ENCODE results near the gene HYCC1.

HYCC1 gene

GRCh38 chr7:22995011-22995410 is 18.9 kb downstream of the HYCC1 start:
- H3K36me3 ChIP-seq (ENCODE audit: control insufficient read depth in 2 of 2, insufficient read depth in 1 of 2, low read length in 2 of 2) = no peaks in the 10 kb centered on the region
- ChIA-PET POLR2A (no interaction called here), CTCF (interaction anchor here (0.6 to 1.0 kb wide), 3 partner anchors 60 to 552 kb away, joined by 3 read pairs; no protein-coding TSS in a partner anchor)
- peaks cover 15% of the 10 kb centered on the region for H3K4me1 ChIP-seq (ENCODE audit: control insufficient read depth, insufficient read depth, low read length)
- H3K9me3 ChIP-seq (ENCODE audit: control insufficient read depth, insufficient read depth, low read depth, low read length) = no peaks in the 10 kb centered on the region
- no peak overlapping the region for H3K27ac ChIP-seq (ENCODE audit: extremely low read depth, low read depth, low read length)
- no peak overlapping the region for H3K4me3 ChIP-seq (ENCODE audit: low read depth, low read length)
- TF ChIP-seq ZSCAN23 (tag by site-specific recombination; IDR thresholded peaks at IDR 0.05) (no peak), TSHZ1 (tag by site-specific recombination; IDR thresholded peaks at IDR 0.05; ENCODE audit: borderline replicate concordance) (no peak), PATZ1 (tag by site-specific recombination; IDR thresholded peaks at IDR 0.05) (no peak), HIC1 (tag by site-specific recombination; IDR thresholded peaks at IDR 0.05) (no peak), IKZF3 (tag by site-specific recombination; IDR thresholded peaks at IDR 0.05) (no peak), ZNF701 (tag by site-specific recombination; IDR thresholded peaks at IDR 0.05) (no peak), ZNF792 (tag by site-specific recombination; IDR thresholded peaks at IDR 0.05) (no peak), KLF1 (tag by site-specific recombination; IDR thresholded peaks at IDR 0.05) (no peak), MZF1 (tag by site-specific recombination; IDR thresholded peaks at IDR 0.05; ENCODE audit: borderline replicate concordance) (no peak), ZNF837 (tag by site-specific recombination; IDR thresholded peaks at IDR 0.05) (no peak), ZBTB48 (tag by site-specific recombination; IDR thresholded peaks at IDR 0.05) (no peak), KLF16 (tag by site-specific recombination; IDR thresholded peaks at IDR 0.05) (no peak), ZFHX2 (tag by site-specific recombination; conservative IDR thresholded peaks at IDR 0.05) (no peak), ZNF777 (tag by site-specific recombination; IDR thresholded peaks at IDR 0.05; ENCODE audit: borderline replicate concordance) (no peak), ZNF768 (tag by site-specific recombination; IDR thresholded peaks at IDR 0.05) (no peak), ZNF121 (tag by site-specific recombination; IDR thresholded peaks at IDR 0.05) (no peak), ZNF211 (tag by site-specific recombination; IDR thresholded peaks at IDR 0.05; ENCODE audit: low read depth) (no peak), GFI1B (tag by site-specific recombination; IDR thresholded peaks at IDR 0.05) (no peak)

Data from HEK293 (cell line).